ENCODE measurements around the gene BPIFA2.

DNA sequence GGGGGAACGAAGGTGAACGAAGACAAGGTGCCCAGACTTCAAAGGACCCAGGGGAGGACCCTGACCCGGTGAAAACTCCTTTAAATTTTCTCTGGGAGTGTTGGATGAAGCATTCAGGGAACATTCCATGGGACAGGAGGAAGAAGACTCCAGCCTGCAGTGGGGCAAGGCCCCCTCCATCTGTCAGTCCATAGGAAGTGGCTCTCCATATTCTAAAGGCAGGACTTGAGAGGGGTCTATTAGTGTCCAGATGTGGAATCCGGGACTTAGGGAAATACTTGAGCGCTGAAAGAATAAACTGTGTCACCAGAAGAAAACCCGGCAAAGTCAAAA is 3.2 kb upstream of the BPIFA2 start:
- TF ChIP-seq, protein P1, sequence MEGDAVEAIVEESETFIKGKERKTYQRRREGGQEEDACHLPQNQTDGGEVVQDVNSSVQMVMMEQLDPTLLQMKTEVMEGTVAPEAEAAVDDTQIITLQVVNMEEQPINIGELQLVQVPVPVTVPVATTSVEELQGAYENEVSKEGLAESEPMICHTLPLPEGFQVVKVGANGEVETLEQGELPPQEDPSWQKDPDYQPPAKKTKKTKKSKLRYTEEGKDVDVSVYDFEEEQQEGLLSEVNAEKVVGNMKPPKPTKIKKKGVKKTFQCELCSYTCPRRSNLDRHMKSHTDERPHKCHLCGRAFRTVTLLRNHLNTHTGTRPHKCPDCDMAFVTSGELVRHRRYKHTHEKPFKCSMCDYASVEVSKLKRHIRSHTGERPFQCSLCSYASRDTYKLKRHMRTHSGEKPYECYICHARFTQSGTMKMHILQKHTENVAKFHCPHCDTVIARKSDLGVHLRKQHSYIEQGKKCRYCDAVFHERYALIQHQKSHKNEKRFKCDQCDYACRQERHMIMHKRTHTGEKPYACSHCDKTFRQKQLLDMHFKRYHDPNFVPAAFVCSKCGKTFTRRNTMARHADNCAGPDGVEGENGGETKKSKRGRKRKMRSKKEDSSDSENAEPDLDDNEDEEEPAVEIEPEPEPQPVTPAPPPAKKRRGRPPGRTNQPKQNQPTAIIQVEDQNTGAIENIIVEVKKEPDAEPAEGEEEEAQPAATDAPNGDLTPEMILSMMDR (IDR thresholded peaks at IDR 0.05): no peak
- no peak for TF ChIP-seq POLR2A (IDR thresholded peaks at IDR 0.05)

Measured in adrenal gland (tissue), 5 donors.